Measurements from ENCODE around the gene MNAT1. TPM values are rescaled to one million over a fixed set of nuclear protein-coding genes. Genes with fewer than 3 reads are reported as not detected.
"Not testable (repeated sequence)": the region's sequence is repeated elsewhere in the genome, so short reads cannot be mapped to it uniquely, and the experiment has no call there.

Gene MNAT1
- total RNA-seq, 2 donors from 2014 or later = 11.1 to 12.0 TPM

GRCh38 chr14:60732840-60733483, 1.6 kb upstream of the MNAT1 start:
- intact Hi-C loops (cut with DNase I, micrococcal nuclease) = no loop called here
- DNase-seq = no peak
- ATAC-seq = no peak

DNA sequence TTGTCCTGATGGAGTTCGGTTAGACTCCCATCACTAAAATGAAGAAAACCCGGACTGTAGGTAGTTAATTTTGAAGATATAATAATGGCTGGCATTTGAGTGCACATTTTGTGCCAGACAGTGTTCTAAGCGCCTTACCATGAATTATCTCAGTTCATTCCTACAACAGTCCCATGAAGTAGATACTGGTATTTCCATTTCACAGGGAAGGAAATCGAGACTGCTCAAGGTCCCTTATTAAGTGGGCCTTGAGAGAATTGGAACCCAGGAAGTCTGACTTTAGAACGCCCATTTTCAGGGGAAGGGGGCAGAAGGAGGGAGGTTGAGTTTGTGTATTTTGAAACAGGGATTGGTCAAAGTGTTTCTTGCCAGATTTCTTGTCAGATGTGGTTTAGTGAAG, 855 bp downstream of the MNAT1 start:
- DNase-seq = no peak
- intact Hi-C loops (cut with DNase I, micrococcal nuclease) = no loop called here
- ATAC-seq = no peak

- ATAC-seq (no peak), DNase-seq (no peak)
- intact Hi-C loops (cut with DNase I, micrococcal nuclease) = no loop called here
These were observed 1.9 kb downstream of the MNAT1 start for GRCh38 chr14:60736494-60736893.

- ATAC-seq (no peak), DNase-seq (no peak)
- intact Hi-C loops (cut with DNase I, micrococcal nuclease) = no loop called here
These were observed 4.4 kb downstream of the MNAT1 start for GRCh38 chr14:60738843-60739508.

DNA sequence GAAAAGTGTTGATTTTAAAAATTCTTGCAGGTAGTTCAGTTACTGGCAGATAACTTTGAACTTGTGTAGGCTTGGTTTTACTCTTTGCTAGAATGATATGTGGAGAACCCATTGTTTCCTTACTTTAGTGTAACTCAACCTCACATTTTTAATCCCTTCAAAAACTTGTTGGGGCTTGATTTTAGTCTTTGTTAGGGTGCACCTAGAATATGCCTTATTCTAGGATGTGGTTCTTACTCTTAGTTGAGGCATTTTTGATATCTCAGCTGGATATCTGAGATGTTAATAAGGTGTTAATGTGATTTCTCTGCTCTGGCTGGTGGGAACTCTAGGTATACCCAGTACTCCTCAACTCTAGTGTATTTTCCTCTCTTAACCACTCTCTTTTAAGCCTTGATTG, 10.0 kb downstream of the MNAT1 start:
- no peak for DNase-seq
- no peak for ATAC-seq
- intact Hi-C loops (cut with DNase I, micrococcal nuclease) = no loop called here

DNA sequence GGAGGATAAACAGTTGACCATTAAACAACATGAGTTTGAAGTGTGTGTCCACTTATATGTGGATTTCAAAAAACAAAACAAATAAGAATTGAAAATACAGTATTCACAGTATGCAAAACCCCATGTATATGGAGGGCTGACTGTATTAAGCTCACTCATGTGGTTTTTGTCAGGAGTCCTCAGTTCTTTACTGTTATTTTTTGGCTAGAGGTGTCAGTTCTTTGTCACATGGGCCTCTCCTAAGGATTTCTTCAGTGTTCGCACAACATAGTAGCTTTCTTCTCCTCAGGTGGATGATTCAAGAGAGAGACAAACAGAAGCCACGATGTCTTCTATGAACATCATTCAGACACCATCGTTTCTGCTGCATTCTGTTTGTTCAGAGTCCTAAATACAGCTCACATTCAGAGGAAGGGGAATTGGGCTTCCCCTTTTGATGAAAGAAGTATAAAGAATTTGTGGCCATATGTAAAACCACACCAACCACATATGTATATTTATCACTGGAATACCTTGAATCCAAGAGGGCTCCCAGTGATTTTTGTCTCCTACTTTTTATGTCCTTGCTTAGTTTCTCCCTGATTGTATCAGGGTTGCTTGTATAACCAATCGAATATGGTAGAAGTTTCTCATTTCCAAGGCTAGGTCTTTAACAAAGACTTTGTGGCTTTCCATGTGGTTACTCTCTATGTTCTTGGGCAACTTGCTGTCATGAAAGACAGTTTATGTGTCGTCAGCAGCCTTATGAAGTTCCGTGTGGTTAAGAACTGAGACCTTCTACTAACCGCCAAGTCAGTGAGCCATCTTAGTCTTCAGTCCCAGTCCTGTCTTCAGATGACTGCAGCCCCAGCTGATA, 18.9 kb downstream of the MNAT1 start:
- DNase-seq (no peak), ATAC-seq (peak; percentile 34)
- intact Hi-C loops (cut with DNase I, micrococcal nuclease) = no loop called here

GRCh38 chr14:60756847-60757246, 22.3 kb downstream of the MNAT1 start:
- no peak for ATAC-seq
- intact Hi-C loops (cut with DNase I, micrococcal nuclease) = no loop called here
- no peak for DNase-seq

GRCh38 chr14:60757567-60758002, 23.0 kb downstream of the MNAT1 start:
- ATAC-seq = no peak
- intact Hi-C loops (cut with DNase I, micrococcal nuclease) = no loop called here
- DNase-seq = no peak

- DNase-seq (no peak), ATAC-seq (no peak)
- intact Hi-C loops (cut with DNase I, micrococcal nuclease) = no loop called here
These were observed 24.3 kb downstream of the MNAT1 start for GRCh38 chr14:60758885-60759284.

GRCh38 chr14:60760209-60760608, 25.6 kb downstream of the MNAT1 start:
- DNase-seq (no peak), ATAC-seq (no peak)

GRCh38 chr14:60760644-60761364, 26.2 kb downstream of the MNAT1 start:
- intact Hi-C loops (cut with DNase I, micrococcal nuclease) = no loop called here
- DNase-seq (no peak), ATAC-seq (no peak)

More at GRCh38 chr14:60760209-60760608, 25.6 kb downstream of the MNAT1 start:
- intact Hi-C loops (cut with DNase I, micrococcal nuclease) = no loop called here

GRCh38 chr14:60768602-60769001, 34.0 kb downstream of the MNAT1 start:
- ATAC-seq (no peak), DNase-seq (no peak)
- intact Hi-C loops (cut with DNase I, micrococcal nuclease) = no loop called here

DNA sequence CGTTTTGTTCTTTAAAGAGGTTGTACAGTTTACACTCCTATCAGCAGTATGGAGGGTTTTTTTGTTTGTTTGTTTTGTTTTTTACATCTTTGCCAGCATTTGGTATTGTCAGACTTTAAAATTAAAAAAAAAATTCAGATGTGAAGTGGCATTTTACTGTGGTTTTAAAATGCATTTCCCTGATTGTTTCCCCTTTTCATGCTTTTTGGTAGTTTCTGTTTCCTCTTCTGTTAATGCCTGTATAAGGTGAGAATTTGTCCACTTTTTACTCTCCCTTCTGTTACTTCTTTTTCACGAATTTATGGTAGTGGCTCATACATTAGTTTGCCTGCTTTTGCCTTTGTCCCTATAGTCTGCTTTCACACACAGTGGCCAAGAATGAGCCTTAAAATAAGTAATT, 36.6 kb downstream of the MNAT1 start:
- ATAC-seq (no peak), DNase-seq (no peak)
- intact Hi-C loops (cut with DNase I, micrococcal nuclease) = no loop called here

DNA sequence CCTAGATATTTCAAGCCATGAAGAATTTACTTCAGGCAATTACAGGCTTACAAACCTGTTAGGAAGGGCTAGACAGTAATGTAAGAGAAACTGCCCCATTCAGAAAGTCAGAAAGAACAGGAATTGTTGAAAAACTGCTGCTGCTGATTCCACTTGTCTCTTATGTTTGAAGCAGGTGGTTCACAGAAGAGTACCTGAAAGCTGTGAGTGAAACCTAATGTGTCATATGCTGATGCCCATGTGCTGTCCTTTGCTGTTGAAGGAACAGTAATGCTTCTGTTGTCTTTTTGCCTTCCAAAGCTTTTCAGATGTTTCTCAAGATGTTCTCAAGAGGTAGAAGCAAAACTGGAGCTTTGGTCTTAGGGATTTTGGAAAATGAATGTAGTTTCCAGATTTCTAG, 39.0 kb downstream of the MNAT1 start:
- ATAC-seq (no peak), DNase-seq (no peak)
- intact Hi-C loops (cut with DNase I, micrococcal nuclease) = no loop called here

- DNase-seq (no peak), ATAC-seq (no peak)
- intact Hi-C loops (cut with DNase I, micrococcal nuclease) = no loop called here
These were observed 40.7 kb downstream of the MNAT1 start for GRCh38 chr14:60775296-60775695.

GRCh38 chr14:60777856-60778578, 43.5 kb downstream of the MNAT1 start:
- no peak for ATAC-seq
- intact Hi-C loops (cut with DNase I, micrococcal nuclease) = no loop called here
- DNase-seq = no peak

GRCh38 chr14:60779745-60780514, 45.4 kb downstream of the MNAT1 start:
- intact Hi-C loops (cut with DNase I, micrococcal nuclease); ATAC-seq; DNase-seq: not testable (repeated sequence)

DNA sequence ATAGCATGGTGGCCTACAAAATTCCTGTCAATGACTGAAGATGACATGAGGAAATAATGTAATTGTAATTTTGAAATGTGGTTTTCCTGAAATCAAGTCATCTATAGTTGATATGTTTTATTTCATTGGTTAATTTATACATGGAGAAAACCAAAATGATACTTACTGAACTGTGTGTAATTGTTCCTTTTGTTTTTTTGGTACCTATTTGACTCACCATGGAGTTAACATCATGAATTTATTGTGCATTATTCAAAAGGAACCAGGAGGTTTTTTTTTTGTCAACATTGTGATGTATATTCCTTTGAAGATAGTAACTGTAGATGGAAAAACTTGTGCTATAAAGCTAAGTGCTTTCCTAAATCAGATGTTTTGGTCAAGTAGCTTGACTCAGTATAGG, 46.0 kb downstream of the MNAT1 start:
- DNase-seq; intact Hi-C loops (cut with DNase I, micrococcal nuclease); ATAC-seq: not testable (repeated sequence)
